ENCODE measurements around the gene NR2C2.

NR2C2 gene

DNA sequence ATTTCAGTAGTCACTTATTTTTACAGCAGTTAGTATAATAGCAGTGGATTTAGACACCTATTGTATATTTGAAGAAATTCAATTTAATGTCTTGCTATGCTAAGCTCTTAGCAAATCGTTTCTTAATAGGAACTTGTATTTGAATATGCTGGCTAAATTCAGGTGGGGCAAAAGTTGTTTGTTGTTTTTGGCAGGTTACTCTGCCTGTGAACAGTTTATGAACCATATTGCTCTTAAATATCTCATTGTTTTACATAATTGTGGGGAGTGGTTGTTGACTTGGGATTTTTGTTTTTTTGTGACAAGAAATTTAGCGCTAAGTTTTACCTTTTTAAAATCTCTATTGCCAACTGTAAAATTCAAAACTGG, 43.4 kb downstream of the NR2C2 start:
- DNase-seq (no peak), ATAC-seq (ENCODE audit: insufficient read depth, low read depth) (no peak)
- H3K27ac ChIP-seq (ENCODE audit: low read length) = no peak overlapping the region
- H3K4me2 ChIP-seq (ENCODE audit: insufficient read depth, low read length) = no peak overlapping the region
- TF ChIP-seq, protein P1, sequence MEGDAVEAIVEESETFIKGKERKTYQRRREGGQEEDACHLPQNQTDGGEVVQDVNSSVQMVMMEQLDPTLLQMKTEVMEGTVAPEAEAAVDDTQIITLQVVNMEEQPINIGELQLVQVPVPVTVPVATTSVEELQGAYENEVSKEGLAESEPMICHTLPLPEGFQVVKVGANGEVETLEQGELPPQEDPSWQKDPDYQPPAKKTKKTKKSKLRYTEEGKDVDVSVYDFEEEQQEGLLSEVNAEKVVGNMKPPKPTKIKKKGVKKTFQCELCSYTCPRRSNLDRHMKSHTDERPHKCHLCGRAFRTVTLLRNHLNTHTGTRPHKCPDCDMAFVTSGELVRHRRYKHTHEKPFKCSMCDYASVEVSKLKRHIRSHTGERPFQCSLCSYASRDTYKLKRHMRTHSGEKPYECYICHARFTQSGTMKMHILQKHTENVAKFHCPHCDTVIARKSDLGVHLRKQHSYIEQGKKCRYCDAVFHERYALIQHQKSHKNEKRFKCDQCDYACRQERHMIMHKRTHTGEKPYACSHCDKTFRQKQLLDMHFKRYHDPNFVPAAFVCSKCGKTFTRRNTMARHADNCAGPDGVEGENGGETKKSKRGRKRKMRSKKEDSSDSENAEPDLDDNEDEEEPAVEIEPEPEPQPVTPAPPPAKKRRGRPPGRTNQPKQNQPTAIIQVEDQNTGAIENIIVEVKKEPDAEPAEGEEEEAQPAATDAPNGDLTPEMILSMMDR (IDR thresholded peaks at IDR 0.05; ENCODE audit: borderline replicate concordance, extremely low read depth, low read length, poor library complexity, severe bottlenecking) = no peak
- TF ChIP-seq EZH2 (IDR thresholded peaks at IDR 0.05; ENCODE audit: borderline replicate concordance, low read depth, low read length, severe bottlenecking) = no peak
- H3K9me3 ChIP-seq (ENCODE audit: insufficient read depth, low read length, severe bottlenecking) = no peaks in the 10 kb centered on the region
- H3K36me3 ChIP-seq (ENCODE audit: insufficient read depth, low read length) = peaks cover 6% of the 10 kb centered on the region; the same call in 1 of the 2 replicates
- no peaks in the 10 kb centered on the region for H3K27me3 ChIP-seq (ENCODE audit: insufficient read depth, low read length, poor library complexity)
- peaks cover 47% of the 10 kb centered on the region for H4K20me1 ChIP-seq (ENCODE audit: insufficient read depth, low read length)
- no peak overlapping the region for H3K9ac ChIP-seq (ENCODE audit: low read depth, low read length)
- H3K4me3 ChIP-seq (ENCODE audit: low read depth in 1 of 2, low read length in 2 of 2) = no peak overlapping the region
- H3K4me1 ChIP-seq (ENCODE audit: insufficient read depth, low read length) = no peaks in the 10 kb centered on the region
- peaks cover 97% of the 10 kb centered on the region for H3K79me2 ChIP-seq (ENCODE audit: insufficient read depth, low read length)
- no peak overlapping the region for H2AFZ ChIP-seq (ENCODE audit: low read depth, low read length)

DNA sequence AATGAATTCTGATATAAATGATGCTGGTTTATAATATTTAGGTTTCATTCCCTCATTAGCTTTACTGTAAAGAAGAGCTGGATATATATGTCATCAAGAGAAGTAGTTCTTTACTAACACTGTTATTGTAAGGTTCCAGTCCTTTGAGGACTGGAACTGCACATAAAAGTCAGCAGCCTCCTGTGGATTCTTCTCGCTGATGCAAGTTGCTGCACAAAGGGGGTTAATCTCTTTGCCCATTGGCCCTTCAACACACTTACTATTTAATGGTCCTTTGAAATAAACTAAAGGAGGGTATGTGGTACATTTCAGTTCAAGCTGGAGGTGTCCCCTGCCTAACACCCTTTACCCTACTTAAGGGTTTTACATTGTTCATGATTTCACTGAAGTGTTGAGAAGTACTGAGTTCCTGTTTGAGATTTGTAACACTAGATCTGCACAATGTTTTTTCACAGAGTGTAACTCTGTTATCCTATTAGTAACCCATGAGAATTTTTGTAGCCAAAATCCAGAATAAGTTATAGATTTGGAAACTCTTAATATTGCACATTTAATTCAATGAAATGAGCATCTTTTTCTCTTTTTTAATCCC, 43.9 kb downstream of the NR2C2 start:
- Histone ChIP-seq H3K79me2 (ENCODE audit: insufficient read depth, low read length) (peaks cover 97% of the 10 kb centered on the region), H3K9me3 (ENCODE audit: insufficient read depth, low read length, severe bottlenecking) (no peaks in the 10 kb centered on the region), H2AFZ (ENCODE audit: low read depth, low read length) (no peak overlapping the region), H4K20me1 (ENCODE audit: insufficient read depth, low read length) (peaks cover 45% of the 10 kb centered on the region), H3K4me1 (ENCODE audit: insufficient read depth, low read length) (no peaks in the 10 kb centered on the region), H3K27ac (ENCODE audit: low read length) (no peak overlapping the region), H3K36me3 (ENCODE audit: insufficient read depth, low read length) (peaks cover 6% of the 10 kb centered on the region; the same call in 1 of the 2 replicates), H3K4me3 (ENCODE audit: low read depth in 1 of 2, low read length in 2 of 2) (no peak overlapping the region), H3K27me3 (ENCODE audit: insufficient read depth, low read length, poor library complexity) (no peaks in the 10 kb centered on the region), H3K4me2 (ENCODE audit: insufficient read depth, low read length) (no peak overlapping the region), H3K9ac (ENCODE audit: low read depth, low read length) (no peak overlapping the region)
- TF ChIP-seq, protein P1 (IDR thresholded peaks at IDR 0.05; ENCODE audit: borderline replicate concordance, extremely low read depth, low read length, poor library complexity, severe bottlenecking) = no peak
- no peak for TF ChIP-seq EZH2 (IDR thresholded peaks at IDR 0.05; ENCODE audit: borderline replicate concordance, low read depth, low read length, severe bottlenecking)
- DNase-seq (no peak), ATAC-seq (ENCODE audit: insufficient read depth, low read depth) (no peak)

DNA sequence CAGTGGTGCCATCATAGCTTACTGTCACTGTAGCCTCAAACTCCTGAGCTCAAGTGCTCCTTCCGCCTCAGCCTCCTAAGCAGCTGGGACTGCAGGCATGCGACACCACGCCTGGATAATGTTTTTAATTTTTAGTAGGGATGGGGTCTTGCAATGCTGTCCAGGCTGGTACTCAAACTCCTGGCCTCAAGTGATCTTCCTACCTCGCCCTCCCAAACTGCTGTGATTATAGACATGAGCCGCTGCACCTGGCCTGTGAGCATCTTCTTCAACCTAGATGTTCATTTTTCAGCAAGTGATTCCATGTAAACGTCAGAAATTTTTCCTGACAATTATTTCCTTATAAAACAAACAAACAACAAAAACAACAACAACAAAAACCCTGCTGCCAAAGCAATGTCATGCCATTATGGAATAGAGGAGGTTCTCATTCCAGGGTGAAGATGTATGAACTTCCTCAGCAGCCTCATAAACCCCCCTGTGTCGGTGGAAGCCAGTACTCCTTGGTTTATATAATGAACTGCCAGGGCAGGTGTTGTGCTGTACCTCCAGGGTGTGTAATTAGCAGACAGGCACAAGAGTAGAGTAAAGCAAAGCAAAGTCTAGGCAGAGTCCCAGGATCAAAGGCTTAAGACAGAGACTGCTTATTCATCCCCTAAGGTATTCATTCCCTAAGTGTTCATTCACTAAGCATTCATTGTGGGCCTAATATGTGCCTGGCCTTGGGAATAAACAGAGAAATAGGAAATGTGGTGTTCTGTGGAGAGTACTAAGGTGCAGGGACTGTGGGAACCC, 44.6 kb downstream of the NR2C2 start:
- H3K36me3 ChIP-seq (ENCODE audit: insufficient read depth, low read length) = peaks cover 6% of the 10 kb centered on the region; the same call in 1 of the 2 replicates
- DNase-seq (no peak), ATAC-seq (ENCODE audit: insufficient read depth, low read depth) (no peak; the same call in 2 of the 3 replicates)
- no peaks in the 10 kb centered on the region for H3K27me3 ChIP-seq (ENCODE audit: insufficient read depth, low read length, poor library complexity)
- H3K4me1 ChIP-seq (ENCODE audit: insufficient read depth, low read length) = no peaks in the 10 kb centered on the region
- no peak overlapping the region for H3K4me2 ChIP-seq (ENCODE audit: insufficient read depth, low read length)
- H4K20me1 ChIP-seq (ENCODE audit: insufficient read depth, low read length) = peaks cover 39% of the 10 kb centered on the region
- no peaks in the 10 kb centered on the region for H3K9me3 ChIP-seq (ENCODE audit: insufficient read depth, low read length, severe bottlenecking)
- H3K4me3 ChIP-seq (ENCODE audit: low read depth in 1 of 2, low read length in 2 of 2) = no peak overlapping the region
- no peak overlapping the region for H3K27ac ChIP-seq (ENCODE audit: low read length)
- H3K9ac ChIP-seq (ENCODE audit: low read depth, low read length) = no peak overlapping the region
- peaks cover 97% of the 10 kb centered on the region for H3K79me2 ChIP-seq (ENCODE audit: insufficient read depth, low read length)
- no peak overlapping the region for H2AFZ ChIP-seq (ENCODE audit: low read depth, low read length)
- TF ChIP-seq, protein P1 (IDR thresholded peaks at IDR 0.05; ENCODE audit: borderline replicate concordance, extremely low read depth, low read length, poor library complexity, severe bottlenecking) = no peak
- TF ChIP-seq EZH2 (IDR thresholded peaks at IDR 0.05; ENCODE audit: borderline replicate concordance, low read depth, low read length, severe bottlenecking) = no peak
